COLO829 (cell line): ENCODE data around the gene FAM185A.
"Not testable (repeated sequence)": the region's sequence is repeated elsewhere in the genome, so short reads cannot be mapped to it uniquely, and the experiment has no call there.

ENCODE experiments used
- DNase-seq: peaks from one replicate; pipeline ENCODE4 v3.0.0; 2012; ENCODE audit warnings: low spot score

FAM185A gene

DNA sequence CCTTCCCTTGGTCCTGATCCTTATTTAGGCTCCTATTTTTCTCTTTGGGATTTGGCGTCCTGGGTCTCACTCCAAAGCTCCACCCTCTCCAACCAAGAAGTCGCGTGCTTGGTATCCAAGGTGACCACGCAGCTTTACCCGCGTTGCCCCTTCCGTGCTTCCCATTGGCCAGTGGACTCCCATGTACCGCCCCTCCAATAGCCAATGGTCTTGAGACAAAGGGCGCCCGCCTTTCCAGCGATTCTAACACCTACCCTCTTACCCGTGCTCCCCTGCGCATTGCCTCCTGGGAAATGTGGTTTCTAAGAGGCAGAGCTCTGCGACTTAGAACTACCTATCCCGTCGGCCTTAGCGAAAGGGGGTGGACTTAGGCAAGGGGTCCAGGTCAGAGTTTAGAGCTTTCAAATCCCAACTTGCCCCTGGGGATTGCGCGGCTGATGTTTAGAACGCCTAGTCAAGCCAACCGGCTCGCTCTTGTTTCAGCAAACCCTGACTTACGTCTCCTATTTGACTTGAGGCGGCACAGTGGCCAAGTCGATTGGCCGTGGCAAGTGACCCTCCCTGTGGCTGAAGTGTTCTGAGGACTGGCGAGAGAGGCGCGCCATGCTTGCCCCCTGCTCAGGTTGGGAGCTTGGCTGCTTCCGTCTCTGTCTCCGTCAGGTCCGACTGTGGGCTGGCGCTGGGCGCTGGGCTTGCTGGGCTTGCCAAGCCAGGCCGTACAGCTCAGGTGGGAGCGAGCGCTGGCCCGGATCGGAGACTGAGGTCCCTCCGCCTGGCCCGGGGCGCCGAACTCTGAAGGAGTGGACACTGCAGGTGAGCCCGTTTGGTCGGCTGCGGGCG is at the start of gene FAM185A:
Gene FAM185A, plus strand, starts transcription at position 395 of the 840 bp plus-strand sequence. Its CDS starts 209 bp downstream, at position 604.
- peak; percentile 93 for DNase-seq

DNA sequence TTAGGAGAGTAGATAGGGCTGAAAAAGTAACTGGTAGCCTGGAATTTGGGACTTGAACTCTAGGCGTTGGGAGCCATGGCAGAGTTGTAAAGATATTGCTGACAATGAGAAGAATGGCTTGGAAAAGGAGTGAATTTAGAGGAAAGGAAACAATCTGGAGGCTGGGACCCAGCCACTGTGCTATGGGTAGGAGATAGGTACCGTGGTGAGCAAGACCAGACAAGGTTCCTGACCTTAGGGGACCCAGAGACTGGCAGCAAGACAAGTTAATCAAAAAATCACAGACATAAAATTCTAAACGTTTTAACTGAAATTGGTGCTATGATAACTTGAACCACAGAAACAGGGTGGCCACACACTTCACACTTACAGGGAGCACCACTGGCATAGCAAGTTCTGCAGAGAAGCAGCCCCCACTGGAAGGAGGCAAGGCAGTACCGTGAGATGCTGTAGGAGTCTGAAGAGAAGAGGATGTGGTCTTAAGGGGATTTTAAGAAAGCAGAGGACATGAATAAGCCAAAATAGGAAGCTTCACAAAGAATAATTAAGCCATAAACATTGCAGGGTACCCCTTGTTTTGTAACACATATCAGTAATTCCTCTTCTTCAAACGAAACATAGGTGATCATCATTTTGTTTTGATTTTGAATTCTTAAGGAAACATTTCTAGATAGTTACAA is 35.6 kb upstream of the FAM185A start:
- not testable (repeated sequence) for DNase-seq

DNA sequence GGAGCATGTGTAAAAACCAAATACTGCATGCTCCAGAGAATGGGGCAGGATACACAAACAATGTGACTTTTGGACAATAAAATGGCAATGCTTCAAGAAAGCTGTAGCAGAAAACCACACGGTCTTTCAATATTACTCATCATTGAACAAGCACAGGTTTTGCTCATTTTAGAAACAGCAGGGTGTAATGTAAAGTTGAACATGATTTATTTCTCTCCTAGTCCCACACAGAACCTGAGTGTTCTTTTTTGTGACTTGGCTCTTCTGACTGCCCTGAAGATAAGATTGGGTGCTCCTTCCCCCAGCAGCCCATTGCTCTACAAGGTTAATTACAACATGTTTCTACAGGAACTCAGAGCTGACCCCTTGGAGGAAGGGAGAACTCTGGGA is 35.1 kb upstream of the FAM185A start:
- DNase-seq: not testable (repeated sequence)

DNA sequence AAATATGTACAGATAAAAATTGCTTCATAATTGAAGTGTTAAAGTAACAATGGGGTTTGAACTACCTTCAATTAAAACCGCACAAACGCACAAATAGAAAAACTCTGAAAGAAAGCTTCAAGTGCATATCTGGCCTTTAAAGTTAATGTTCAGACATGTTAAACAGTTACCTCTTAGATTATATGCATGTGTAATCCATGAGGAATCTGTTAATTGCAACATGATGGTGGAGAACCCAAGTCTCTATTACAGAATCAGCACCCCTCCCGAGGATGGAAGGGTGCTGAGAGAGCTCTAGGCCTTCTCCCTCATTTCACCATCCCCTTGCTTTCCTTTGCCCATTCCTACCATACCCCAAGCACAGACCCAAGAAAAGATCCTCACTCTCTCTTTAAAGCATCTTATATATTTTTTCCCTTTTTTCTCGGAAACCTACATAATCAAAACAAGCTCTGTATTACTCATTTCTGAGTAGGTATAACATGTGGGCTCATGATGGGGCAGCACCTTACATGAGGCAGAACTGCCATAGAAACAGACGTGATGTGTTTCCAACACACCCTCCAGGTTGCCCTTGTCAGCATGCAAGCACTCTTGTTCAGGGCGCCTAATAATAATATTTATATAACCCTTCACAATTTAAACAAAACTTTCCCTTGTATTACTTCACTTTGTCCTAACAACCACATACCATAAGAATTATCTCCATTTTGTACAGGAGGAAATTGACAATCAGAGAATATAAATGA is 33.9 kb upstream of the FAM185A start:
- not testable (repeated sequence) for DNase-seq

DNA sequence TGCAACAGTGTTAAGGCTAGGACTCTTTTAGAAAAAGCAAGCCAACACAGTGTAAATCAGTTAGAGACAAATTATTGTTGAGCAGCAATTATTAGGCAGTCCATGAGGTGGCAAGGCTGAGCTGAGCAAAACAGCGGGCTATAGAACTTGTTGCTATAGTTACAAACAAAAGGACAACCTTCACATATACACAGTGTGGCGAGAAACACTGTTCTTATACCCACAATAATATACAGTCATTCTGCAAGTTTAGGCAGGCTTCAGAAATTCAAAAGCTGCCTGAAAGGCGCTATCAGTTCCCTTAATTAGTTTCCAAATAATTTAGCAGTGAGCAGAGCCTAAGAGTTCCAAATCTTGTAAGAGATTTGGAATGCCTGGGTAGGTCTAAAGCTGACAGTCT is 33.1 kb upstream of the FAM185A start:
- not testable (repeated sequence) for DNase-seq

DNA sequence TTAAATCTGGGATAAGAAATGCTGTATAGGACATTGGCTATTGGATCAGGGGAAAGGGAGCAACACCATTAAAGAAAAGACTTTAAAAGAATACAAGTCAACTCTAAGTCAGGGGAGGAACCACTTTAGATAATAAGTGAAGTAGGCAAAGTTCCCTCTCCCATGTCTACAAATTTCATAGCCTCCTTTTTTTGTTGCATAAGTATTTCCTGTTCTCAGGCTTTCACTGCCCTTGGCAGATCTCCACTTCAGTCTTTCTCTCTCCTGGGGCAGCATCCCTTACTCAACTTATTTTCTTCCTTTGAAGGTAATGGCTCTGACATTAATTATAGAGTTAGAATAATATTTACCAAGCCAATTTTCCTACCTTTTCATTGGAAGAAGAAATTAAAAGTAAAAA is 30.3 kb upstream of the FAM185A start:
- not testable (repeated sequence) for DNase-seq

DNA sequence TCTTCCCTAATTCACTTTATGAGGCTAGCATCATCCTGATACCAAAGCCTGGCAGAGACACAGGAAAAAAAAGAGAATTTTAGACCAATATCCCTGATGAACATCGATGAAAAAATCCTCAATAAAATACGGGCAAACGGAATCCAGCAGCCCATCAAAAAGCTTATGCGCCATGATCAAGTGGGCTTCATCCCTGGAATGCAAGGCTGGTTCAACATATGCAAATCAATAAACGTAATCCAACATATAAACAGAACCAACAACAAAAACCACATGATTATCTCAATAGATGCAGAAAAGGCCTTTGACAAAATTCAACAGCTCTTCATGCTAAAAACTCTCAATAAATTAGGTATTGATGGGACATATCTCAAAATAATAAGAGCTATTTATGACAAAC is 22.6 kb upstream of the FAM185A start:
- not testable (repeated sequence) for DNase-seq

DNA sequence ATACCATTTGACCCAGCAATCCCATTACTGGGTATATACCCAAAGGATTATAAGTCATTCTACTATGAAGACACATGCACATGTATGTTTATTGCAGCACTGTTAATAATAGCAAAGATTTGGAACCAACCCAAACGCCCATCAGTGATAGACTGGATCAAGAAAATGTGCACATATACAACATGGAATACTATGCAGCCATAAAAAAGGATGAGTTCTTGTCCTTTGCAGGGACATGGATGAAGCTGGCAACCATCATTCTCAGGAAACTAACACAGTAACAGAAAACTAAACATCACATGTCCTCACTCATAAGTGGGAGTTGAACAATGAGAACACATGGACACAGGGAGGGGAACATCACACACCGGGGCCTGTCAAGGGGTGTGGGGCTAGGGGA is 19.1 kb upstream of the FAM185A start:
- DNase-seq: not testable (repeated sequence)

DNA sequence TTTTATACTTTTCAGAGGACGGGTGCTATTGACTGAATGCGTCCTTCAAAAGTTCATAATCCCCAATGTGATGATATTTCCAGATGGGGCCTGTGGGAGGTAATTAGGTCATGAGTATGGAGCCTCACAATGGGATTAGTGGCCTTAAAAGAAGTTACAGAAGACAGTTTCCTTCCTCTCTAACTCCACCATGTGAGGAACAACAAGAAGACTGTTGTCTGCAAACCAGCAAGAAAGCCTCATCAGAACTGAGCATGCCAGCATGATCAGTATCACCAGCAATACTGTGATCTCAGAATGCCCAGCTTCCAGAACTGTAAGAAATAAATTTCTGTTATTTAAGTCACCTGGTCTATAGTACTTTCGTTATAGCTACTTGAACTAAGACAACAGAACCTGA is 18.4 kb upstream of the FAM185A start:
- DNase-seq: not testable (repeated sequence)

DNA sequence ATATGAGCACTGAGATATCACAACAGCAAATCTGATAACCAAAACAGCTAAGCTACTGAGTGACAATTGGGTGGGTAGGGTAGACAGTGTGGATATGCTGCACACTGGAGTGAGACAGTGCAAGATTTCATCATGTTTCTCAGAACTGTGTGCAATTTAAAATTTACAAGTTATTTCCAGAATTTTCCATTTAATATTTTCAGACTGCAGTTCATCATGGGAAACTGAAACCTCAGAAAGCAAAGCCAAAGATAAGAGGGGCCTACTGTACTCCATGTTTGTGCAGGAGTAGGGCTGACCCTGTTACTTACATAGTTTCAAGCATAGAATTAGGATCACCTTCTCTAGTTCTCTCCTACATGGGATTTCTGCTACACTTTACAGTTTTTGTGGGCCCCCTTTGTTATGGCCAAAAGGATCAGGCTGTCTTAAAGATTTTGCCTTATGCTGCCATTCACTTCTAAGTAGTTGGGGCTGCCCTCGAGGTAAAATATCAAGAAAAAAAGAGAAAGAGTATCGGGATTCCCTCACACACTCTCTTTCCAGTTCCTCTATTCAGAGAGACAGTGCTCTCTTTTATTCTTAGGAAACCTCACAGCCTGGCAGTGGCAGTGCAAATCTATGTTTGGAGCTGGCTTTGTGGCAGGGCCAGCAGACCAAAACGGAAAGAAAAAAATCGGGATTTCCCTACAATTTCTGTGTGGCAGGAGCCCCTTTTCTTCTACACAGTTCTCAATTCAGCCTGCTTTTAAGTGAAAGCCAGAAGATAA is 6.6 kb upstream of the FAM185A start:
- peak; percentile 11 for DNase-seq

DNA sequence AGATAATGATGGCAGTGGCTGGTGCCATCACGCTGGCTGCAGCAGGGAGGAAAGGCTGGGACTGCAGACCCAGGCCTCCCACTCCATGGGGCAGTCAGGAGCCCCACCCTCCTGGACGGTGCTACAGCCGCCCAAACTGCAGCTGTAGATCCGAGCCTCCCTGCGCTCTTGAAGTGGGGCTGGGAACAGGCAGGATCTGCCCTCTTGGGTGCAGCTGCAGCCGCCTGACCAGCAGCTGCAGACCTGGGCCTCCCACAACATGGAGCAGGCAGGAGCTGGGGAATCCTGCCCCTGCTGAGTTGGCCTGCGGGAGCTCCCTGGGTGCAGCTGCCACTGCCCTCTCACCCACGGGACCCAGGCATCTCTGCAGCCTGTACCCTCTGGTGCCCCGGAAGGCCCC is 4.9 kb upstream of the FAM185A start:
- DNase-seq: not testable (repeated sequence)

DNA sequence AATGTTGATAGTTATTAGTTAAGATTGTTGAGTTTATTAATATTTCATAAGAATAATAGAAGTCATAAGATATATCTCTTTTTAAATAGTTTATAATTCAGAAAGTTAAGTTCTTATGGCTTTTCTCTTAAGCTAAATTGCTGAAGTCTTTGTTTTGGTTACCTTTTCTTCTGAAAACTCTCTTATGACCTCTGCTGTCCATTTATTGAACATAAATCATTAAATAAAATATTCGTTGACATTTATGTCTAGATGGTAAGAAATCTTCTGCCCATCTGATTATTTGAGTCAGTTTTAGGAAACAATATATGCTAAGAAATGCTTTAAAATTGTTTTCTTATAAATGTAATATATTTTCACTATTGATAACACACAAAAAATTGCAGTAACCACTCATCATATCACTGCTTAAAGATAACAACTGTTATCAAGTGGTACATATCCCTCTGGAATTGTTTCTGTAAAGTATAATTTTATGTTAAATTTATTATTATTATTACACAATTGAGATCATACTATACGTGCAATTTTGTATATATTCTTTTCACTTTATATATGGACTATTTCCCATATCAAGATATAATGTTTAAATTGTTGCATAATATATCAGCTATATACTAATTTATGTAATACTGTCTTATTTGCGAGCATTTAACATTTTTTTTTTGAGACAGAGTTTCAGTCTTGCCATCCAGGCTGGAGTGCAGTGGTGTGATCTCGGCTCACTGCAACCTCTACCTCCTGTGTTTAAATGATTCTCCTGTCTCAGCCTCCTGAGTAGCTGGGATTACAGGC is 3.1 kb upstream of the FAM185A start:
- DNase-seq: peak; percentile 8

DNA sequence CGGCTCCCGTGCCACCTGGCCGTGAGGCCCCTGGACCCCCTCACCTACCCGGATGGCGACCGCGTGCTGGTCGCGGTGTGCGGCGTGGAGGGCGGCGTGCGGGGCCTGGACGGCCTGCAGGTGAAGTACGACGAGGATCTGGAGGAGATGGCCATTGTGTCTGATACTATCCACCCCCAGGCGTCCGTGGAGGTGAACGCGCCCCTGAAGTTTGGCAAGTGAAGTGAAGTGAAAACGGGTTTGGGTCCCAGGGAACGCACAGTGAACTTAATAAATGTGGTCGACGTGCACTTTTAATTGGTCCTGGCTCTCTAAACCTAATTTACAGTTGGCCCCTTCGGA is 617 bp downstream of the FAM185A start:
- DNase-seq: not testable (repeated sequence)

DNA sequence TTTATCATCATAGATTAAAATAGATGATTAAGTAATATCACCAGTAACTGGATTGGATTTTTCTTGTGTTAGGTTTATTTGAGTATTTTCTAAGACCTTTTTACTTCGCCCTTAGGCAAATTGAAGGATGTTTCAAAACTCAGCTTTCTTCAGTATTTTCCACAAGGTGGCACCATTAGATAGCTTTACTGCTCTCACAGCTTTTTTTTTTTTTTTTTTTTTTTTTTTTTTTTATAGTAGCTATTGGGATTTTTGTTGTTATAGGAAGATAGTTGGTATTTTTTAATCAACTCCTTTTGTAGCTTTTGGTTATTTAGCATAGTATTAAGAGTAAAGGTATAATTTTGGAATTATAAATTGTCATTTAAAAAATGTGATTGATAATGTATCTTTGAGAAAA is 9.4 kb downstream of the FAM185A start:
- DNase-seq: not testable (repeated sequence)

DNA sequence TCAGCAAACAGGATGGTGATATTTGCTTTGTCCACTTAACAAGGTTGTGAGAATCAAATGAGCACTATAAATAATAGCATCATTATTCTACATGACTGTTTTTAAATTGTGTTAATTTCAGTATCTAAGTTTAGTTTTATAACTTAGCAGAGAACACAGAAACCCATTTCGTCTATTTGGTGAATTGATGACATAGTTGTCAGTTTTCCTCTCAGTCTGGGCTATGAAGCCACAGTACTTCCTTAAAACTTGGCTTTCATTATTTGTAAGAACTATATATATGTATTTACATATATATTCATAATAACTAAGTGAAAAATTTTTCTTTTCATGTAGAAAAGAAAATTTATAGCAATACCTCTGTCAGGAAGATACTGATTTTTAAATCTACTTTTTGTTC is 11.1 kb downstream of the FAM185A start:
- DNase-seq: not testable (repeated sequence)

DNA sequence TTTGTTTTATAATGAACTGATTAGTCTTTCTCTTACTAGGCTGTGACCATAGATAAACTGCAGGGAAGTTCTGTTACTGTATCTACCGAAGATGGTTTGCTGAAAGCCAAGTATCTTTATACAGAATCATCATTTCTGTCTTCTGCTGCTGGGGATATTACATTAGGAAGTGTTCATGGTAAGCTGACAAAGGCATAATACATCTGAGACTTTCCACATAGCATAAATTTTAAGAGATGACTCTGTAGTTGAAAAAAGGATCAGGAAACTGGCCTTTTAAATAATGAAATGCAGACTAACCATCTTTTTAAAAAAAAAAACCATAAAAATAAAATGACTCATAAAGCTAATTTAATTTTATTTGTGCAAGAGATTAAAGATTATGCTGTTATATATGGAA is 12.4 kb downstream of the FAM185A start:
- DNase-seq: not testable (repeated sequence)

DNA sequence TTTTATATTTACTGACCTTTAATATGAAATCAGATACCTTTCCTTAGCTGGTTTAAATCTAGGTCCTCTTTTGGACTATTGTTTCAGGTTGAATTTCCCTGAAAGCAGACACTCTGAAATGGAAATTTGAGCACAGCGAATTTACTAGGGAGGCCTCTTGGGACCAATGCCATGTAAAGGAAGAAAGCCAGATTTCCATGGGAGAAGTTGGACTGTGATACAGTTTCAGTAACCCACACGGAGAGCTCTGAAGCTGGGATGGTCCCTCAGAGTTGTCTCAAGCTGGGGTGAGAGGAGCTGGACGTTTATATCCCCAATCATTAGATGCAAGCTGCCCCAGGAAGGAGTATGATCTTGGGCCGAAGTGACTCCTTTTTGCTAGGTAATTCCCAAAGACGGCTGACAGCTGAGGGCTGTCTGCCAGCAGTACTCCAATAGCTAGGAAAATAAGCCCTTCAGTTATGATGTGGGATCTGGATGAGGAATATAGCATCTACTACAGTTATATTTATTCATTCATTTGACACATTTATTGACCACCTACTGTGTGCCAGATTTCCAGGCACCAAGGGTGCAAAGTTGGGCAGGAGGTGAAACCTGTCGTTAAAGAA is 14.6 kb downstream of the FAM185A start:
- not testable (repeated sequence) for DNase-seq

DNA sequence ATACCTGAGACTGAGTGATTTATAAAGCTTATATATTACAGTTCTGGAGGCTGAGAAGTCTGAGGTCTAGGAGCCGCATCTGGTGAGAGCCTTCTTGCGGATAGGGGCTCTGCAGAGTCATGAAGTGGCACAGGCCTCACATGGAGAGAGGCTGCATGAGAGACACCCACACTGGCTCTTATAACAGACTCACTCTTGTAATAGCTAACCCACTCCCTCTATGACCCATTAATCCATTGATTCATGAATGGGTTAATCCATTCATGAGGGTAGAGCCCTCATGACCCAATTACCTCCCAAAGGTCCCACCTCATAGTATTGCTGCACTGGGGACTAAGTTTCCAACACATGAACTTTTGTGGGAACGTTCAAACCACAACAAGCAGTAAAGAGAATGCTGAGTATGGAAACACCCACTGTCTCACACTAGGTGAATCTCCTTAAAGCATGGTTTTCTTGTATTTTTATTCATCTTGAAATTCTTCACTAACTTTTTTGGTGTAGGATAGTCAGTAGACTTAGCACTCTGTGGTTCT is 20.9 kb downstream of the FAM185A start:
- DNase-seq: not testable (repeated sequence)

DNA sequence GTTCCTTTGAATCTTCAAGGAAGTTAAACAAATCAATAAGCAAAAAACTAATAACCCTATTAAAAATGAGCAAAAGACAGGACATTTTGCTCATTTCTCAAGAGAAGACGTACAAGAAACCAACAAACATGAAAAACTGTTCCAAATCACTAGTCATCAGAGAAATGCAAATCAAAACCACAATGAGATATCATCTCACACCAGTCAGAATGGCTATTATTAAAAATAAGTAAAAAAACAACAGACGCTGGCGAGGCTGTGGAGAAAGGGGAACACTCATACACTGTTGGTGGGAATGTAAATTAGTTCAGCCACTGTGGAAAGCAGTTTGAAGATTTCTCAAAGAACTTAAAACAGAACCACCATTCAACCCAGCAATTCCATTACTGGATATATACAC is 21.7 kb downstream of the FAM185A start:
- not testable (repeated sequence) for DNase-seq

DNA sequence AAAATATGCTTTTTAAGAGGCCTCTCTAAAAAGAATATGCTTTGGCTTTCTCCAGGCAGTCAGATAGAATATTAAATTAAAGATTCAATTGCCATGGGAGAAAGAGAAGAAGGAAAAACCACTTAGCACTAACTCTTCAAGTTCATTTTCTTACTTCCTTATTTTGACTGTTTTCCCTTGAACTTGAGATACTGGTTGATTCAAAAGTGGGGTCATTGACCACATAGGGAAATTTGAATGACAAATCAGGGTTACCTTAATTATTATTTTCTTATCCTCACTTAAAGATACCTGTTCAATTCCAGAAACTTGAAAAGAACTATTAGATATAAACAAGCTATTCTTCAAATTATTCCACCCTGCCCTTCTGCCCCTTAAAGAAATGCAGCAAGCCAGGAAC is 27.4 kb downstream of the FAM185A start:
- not testable (repeated sequence) for DNase-seq
